GM19035 (cell line): ENCODE data around the gene SLAMF1.
"Not testable (repeated sequence)": the region's sequence is repeated elsewhere in the genome, so short reads cannot be mapped to it uniquely, and the experiment has no call there.

Experiments used
- ATAC-seq: cut with Tn5 transposase; IDR thresholded peaks from one replicate; pipeline ENCODE4 v1.9.1; 2021; ENCODE audit not compliant: unreplicated experiment

The SLAMF1 gene

GRCh38 chr1:160646711-160647328 is at the start of gene SLAMF1:
TSS of gene SLAMF1 (minus strand) at chr1:160647044. CDS start at chr1:160646945, 99 bp downstream.
- peak; percentile 43 for ATAC-seq

- not testable (repeated sequence) for ATAC-seq
These were observed 45.5 kb upstream of the SLAMF1 start for GRCh38 chr1:160692390-160692789.

GRCh38 chr1:160685266-160685665 is 38.4 kb upstream of the SLAMF1 start:
- ATAC-seq, result no peak

GRCh38 chr1:160682983-160683865 is 36.4 kb upstream of the SLAMF1 start:
- no peak for ATAC-seq

GRCh38 chr1:160681891-160682140 is 35.0 kb upstream of the SLAMF1 start:
- no peak for ATAC-seq

- peak; percentile 47 for ATAC-seq
These were observed 34.4 kb upstream of the SLAMF1 start for GRCh38 chr1:160681066-160681890.

GRCh38 chr1:160680399-160680798 is 33.6 kb upstream of the SLAMF1 start:
- no peak for ATAC-seq

GRCh38 chr1:160679893-160680292 is 33.0 kb upstream of the SLAMF1 start:
- ATAC-seq, result no peak

GRCh38 chr1:160676869-160677597 is 30.2 kb upstream of the SLAMF1 start:
- no peak for ATAC-seq

- ATAC-seq, result peak; percentile 49
These were observed 29.0 kb upstream of the SLAMF1 start for GRCh38 chr1:160675641-160676410.

- ATAC-seq, result no peak
These were observed 27.6 kb upstream of the SLAMF1 start for GRCh38 chr1:160674415-160674814.

- ATAC-seq, result no peak
These were observed 26.2 kb upstream of the SLAMF1 start for GRCh38 chr1:160672789-160673695.

GRCh38 chr1:160671603-160672517 is 25.0 kb upstream of the SLAMF1 start:
- ATAC-seq, result no peak

GRCh38 chr1:160670701-160671100 is 23.9 kb upstream of the SLAMF1 start:
- no peak for ATAC-seq

- no peak for ATAC-seq
These were observed 23.0 kb upstream of the SLAMF1 start for GRCh38 chr1:160669802-160670201.

GRCh38 chr1:160669276-160669675 is 22.4 kb upstream of the SLAMF1 start:
- no peak for ATAC-seq

GRCh38 chr1:160667896-160668295 is 21.1 kb upstream of the SLAMF1 start:
- no peak for ATAC-seq

- no peak for ATAC-seq
These were observed 19.2 kb upstream of the SLAMF1 start for GRCh38 chr1:160666079-160666442.
